VCaP (cell line): ENCODE results near the gene LUZP2.
"Not testable (repeated sequence)": the region's sequence is repeated elsewhere in the genome, so short reads cannot be mapped to it uniquely, and the experiment has no call there.

Source experiments
- H3K27ac ChIP-seq: fragments of 450-650 bp; 2 replicates; pipeline ENCODE4 v1.5.1; 2017
- TF ChIP-seq, protein P1 (sequence below): fragments of 450-650 bp; conservative IDR thresholded peaks from 2 replicates; pipeline ENCODE4 v1.5.1; 2017; ENCODE audit warnings: mild to moderate bottlenecking, moderate library complexity

LUZP2 gene

DNA sequence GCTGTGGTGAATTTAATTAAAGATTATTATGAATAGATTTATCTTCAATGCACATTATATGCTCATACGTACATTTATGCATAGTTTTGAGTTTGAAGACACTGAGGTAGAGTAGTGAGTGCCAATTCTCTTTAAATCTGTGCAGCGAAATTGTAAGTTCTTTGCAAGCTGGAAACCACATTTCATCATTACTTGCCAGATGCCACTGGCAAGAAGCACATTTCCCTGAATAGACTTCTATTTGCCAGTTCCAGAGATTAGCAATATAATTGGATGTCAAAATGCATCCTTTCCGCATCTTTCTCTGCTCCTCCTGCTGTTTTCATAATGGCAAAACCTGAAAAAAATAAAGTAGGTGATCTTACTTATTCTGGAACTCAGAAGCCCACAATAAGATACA is 448.0 kb downstream of the LUZP2 start:
- TF ChIP-seq, protein P1, sequence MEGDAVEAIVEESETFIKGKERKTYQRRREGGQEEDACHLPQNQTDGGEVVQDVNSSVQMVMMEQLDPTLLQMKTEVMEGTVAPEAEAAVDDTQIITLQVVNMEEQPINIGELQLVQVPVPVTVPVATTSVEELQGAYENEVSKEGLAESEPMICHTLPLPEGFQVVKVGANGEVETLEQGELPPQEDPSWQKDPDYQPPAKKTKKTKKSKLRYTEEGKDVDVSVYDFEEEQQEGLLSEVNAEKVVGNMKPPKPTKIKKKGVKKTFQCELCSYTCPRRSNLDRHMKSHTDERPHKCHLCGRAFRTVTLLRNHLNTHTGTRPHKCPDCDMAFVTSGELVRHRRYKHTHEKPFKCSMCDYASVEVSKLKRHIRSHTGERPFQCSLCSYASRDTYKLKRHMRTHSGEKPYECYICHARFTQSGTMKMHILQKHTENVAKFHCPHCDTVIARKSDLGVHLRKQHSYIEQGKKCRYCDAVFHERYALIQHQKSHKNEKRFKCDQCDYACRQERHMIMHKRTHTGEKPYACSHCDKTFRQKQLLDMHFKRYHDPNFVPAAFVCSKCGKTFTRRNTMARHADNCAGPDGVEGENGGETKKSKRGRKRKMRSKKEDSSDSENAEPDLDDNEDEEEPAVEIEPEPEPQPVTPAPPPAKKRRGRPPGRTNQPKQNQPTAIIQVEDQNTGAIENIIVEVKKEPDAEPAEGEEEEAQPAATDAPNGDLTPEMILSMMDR, result no peak
- no peak overlapping the region for H3K27ac ChIP-seq

DNA sequence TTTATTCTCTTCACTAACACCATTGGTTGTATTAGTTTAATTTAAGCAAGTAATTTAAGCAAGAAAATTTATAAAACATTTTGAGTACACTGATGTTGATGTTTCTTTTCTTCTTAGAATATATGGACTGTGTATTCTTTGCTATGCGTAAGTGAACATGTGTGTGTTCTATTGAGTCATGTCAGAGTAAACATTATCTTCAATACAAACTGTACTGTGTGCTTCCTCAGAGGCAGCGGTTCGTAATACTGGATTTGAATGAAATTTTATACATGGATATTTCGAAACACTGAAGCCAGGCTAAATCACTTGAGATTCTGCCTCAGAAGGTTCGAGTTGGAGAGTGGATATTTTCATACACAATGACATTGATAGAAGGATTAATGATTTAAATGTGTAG is 452.6 kb downstream of the LUZP2 start:
- TF ChIP-seq, protein P1, result no peak
- H3K27ac ChIP-seq, result no peak overlapping the region

DNA sequence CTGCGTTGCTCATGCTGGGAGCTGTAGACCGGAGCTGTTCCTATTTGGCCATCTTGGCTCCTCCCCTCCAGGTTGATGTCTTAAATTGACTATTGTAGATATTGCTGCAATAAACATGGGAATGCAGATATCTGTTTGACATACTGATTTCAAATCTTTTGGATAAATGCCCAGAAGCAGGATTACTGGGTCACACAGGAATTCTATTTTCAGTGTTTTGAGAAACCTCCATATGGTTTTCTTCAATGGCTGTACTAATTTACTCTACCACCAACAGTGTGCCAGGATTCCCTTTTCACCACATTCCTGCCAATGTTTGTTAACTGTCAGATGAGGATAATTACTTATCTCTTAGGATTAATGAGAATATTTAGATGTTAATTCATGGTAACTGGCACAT is 467.0 kb downstream of the LUZP2 start:
- no peak overlapping the region for H3K27ac ChIP-seq
- TF ChIP-seq, protein P1, result no peak

DNA sequence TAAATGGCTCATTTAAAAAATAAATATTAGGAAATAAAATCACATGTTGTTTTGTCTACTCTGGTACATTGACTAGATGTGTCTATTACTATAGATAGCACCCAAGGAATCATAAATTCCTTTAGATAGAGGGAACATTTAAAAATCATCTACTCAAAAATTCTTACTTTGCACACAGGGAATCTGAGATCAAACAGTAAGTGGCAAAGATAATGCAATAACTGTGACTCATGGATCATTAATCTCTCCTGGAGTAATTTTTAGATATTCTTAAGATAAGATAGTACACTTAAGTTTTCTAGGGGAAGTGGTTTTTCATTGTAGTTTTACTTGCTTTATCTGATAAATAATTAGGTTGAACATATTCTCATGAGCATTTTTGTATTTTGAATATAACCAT is 468.9 kb downstream of the LUZP2 start:
- TF ChIP-seq, protein P1, result no peak
- H3K27ac ChIP-seq, result no peak overlapping the region

DNA sequence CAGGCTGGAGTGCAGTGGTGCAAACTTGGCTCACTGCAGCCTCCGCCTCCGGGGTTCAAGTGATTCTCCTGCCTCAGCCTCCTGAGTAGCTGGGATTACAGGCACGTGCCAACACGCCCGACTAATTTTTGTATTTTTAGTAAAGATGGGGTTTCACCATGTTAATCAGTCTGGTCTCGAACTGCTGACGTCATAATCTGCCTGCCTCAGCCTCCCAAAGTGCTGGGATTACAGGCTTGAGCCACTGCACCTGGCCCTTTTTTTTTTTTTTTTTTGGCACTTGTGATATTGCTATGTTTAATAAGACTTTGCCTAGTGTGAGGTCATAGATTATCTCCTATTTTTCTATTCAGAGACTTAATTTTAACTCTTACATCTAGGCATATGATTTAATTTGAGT is 497.1 kb downstream of the LUZP2 start:
- not testable (repeated sequence) for H3K27ac ChIP-seq

DNA sequence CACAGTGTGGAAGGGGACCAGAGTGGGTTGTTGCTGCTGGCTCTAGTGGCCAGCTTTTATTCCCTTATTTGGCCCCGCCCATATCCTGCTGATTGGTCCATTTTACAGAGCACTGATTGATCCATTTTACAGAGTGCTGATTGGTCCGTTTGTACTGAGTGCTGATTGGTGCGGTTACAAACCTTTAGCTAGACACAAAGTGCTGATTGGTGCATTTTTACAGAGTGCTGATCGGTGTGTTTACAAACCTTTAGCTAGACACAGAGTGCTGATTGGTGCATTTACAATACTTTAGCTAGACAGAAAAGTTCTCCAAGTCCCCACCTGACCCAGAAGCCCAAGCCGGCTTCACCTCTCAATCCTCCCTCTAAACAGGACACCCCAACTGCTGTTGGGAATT is 503.1 kb downstream of the LUZP2 start:
- not testable (repeated sequence) for H3K27ac ChIP-seq

DNA sequence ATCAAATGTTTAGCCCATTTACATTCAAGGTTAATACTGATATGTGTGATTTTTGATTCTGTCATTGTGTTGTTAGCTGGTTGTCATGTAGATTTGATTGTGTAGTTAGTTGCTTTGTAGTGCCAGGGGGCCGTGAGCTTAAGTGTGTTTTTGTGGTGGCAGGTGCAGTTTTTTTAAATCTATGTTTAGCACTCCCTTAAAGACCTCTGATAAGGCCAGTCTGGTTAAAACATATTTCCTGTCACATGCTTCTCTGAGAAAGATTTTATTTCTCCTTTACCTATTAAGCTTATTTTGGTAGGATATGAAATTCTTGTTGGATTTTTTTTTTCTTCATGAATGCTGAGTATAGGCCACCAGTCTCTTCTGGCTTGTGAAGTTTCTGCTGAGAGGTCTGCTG is 540.6 kb downstream of the LUZP2 start:
- TF ChIP-seq, protein P1, result no peak

DNA sequence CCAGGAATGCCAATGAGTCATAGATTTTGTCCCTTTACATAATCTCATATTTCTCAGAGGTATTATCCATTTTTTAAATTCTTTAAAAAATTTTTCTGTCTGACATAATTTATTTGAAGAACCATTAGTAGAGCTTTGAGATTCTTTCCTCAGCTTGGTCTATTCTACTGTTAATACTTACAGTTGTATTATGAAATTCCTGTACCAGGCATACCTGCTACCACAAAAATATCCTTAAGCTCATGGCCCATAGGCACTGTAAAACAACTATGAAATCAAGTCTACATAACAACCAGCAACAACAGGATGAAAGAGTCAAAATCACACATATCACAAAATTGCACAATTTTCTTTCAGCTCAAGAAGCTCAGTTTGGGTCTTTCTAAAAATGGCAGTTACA is 541.3 kb downstream of the LUZP2 start:
- H3K27ac ChIP-seq, result no peak overlapping the region
- TF ChIP-seq, protein P1, result no peak

More for the DNA sequence above, 540.6 kb downstream of the LUZP2 start:
- H3K27ac ChIP-seq, result no peak overlapping the region

DNA sequence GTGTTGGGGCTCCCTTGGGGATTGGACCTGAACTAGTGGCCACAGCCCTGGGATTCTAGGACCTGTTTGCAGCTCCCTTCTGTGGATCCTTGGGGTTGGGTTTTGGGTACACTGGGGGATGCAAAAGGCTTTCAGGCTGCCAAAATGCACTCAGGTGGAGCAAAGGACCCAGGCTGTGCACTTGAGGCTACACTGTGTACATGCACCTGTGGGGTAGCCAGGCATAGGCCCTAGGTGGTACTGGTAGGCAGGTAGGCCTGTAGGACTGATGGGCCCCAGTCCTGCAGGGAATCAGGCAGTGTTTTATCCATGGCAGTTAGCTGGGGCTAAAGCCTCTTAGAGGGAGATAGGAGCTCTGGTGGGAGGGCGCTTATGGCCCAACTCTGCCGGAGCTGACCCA is 542.3 kb downstream of the LUZP2 start:
- no peak overlapping the region for H3K27ac ChIP-seq
- TF ChIP-seq, protein P1, result no peak
